HG02840 (cell line): ENCODE data around the gene APOL4.
"Not testable (repeated sequence)": the region's sequence is repeated elsewhere in the genome, so short reads cannot be mapped to it uniquely, and the experiment has no call there.

Experiments used
- ATAC-seq: cut with Tn5 transposase; IDR thresholded peaks from one replicate; pipeline ENCODE4 v1.9.1; 2021; ENCODE audit warnings: mild to moderate bottlenecking, moderate library complexity, moderate number of reproducible peaks; ENCODE audit not compliant: unreplicated experiment, low FRiP score

The APOL4 gene, protein sequence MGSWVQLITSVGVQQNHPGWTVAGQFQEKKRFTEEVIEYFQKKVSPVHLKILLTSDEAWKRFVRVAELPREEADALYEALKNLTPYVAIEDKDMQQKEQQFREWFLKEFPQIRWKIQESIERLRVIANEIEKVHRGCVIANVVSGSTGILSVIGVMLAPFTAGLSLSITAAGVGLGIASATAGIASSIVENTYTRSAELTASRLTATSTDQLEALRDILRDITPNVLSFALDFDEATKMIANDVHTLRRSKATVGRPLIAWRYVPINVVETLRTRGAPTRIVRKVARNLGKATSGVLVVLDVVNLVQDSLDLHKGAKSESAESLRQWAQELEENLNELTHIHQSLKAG

GRCh38 chr22:36201630-36202319 lies at the start of gene APOL4:
Gene APOL4, minus strand, starts transcription at chr22:36201809. Its CDS starts 75 bp downstream, at chr22:36201734.
- no peak for ATAC-seq

- not testable (repeated sequence) for ATAC-seq
These were observed 48.8 kb upstream of the APOL4 start for GRCh38 chr22:36250292-36250960.

GRCh38 chr22:36249160-36249559 lies 47.6 kb upstream of the APOL4 start:
- no peak for ATAC-seq

- ATAC-seq = no peak
These were observed 46.3 kb upstream of the APOL4 start for GRCh38 chr22:36247955-36248354.

DNA sequence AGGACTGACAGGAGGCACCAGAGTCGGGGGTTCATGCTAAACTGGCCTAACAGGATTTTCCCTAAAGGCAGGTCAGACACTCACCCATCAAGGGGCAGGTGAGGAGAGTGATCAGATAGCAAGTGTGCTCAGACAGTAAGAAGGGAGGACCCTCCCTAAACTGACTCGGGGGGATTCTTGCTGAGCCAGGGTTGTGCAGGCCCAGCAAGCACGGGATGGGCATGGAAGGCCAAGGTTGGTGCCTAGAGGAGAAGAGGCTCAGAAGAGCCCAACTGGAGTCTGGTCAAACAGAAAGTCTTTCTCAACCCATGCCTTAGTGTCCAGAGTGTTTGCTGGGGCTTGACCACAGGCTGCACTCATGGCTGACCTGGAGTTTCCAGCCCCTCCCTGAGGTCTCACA lies 45.1 kb upstream of the APOL4 start:
- no peak for ATAC-seq

DNA sequence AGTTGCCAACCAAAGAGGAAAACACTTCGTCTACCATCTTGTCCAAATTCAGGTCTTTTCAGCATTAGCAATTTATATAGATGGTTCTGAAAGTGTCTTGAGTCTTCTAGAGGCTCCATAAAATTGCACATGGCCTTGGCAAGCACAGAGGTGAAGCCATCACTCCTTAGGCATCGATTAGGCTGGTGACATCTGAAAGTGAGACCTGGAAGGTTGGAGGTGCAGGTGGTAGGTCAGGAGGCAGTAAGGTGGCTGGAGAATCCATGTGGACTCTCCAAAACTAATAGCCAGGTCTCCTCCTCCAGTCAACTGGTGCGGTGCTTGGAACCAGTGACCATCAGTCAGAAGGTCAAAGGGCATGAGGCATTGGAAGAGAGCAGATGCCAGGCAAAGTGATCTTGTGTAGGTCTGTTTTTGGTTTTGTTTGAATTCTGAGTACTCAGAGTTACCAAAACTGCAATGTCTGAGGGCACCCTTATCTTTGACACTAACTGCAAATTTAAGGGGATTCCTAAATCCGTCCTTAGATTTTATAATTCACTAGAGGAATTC lies 44.3 kb upstream of the APOL4 start:
- no peak for ATAC-seq

DNA sequence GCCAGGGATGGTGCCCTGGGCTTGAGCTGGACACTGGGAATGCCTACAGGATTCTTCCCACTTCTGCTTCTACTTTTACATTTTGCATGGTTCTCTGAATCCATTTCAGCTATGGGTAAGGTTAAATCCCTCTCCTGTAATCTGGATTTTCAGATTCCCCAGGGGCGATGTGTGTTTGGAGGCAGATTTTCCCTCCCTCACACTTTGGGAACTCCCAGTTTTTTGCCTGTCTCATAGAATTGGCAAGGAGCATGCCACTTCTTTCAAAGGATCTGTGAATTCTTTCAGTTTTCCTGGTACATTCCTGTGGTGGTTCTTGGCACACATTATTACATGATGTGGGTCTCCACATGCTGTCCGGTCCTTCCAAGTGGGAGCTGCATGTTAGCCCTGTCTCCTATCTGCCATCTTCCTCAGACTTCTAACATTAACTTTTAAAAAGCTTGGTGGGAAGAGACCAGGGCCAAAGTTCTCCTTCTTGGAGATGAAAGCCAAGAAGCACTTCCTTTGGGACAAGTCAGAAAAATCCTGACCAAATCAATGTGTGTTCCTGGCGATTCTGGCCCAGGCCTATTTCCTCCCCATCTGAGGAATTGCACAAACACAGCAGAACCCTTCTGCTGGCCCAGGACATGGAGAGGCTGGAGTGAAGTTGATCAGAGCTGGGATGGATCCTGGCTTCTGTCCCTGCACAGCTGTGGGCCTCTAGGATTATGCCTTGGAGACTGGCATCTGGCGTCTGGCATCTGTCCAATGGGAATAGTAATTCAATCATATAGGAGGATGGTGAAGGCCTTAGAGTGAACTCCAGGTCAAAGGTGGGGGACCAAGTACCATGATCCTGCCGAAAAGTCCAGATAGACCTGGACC lies 43.1 kb upstream of the APOL4 start:
- ATAC-seq = no peak

DNA sequence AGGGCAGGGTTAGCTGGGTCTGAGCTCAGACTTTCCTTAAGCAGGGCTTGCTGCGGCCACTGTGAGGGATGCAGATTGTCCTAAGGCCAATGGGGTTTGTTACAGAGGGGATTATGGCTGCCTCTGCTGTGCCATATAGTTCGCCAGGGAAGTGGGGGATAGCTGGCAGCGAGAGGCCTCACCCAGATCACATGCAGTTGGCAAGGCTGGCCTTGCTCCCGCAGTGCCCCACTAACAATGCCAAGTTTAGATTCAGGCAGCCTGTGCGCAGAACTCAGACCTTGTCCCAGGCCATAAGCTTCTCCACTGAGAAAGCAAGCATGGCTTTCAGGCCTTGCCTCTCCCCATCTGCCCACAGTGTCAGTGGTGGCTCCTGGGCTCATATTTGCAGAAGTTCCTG lies 42.4 kb upstream of the APOL4 start:
- no peak for ATAC-seq

DNA sequence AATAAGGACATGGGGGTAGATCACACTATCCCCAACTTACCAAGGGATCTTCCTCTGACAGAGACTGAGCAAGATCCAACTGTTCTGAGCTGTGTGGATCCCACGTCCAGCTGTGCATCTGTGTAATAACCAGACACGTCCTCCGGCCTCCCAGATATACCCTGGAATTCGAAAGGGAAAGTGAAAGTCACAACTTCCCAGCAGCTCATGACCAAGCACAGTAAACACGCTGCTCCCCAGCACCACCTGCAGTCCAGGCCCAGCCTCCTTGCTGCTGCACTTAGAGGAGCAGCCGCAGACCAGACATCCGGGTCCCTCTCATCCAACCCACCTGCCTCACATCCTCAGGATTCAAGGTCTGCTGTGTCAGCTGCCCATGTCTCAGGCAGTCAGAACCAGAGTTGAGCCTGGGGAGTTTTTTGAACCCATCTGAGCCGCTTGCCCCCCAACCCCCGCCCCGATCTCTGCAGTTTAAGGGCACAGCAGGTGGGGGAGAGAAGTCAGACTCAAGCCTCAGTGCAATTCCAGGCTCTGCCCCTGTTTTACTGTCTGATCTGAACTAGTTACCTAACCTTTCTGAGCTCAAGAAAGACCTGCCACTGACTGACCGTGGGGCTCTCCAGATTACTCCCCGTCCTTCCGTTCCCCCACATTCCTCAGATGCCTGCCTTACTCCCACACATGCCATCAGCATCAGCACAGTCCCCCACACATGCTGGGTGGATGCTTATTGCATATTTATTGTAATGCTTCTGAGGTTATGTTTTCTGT lies 38.0 kb upstream of the APOL4 start, which contains the start of gene APOL2:
APOL2 (minus strand) TSS at position 127 of the 771 bp plus-strand sequence. CDS start 6,365 bp downstream, outside the sequence.
- peak; percentile 74 for ATAC-seq

- ATAC-seq = no peak
These were observed 37.5 kb upstream of the APOL4 start for GRCh38 chr22:36239150-36239400.

- ATAC-seq = no peak
These were observed 37.0 kb upstream of the APOL4 start for GRCh38 chr22:36238373-36239149.

GRCh38 chr22:36237462-36238372 lies 36.1 kb upstream of the APOL4 start:
- ATAC-seq = no peak

DNA sequence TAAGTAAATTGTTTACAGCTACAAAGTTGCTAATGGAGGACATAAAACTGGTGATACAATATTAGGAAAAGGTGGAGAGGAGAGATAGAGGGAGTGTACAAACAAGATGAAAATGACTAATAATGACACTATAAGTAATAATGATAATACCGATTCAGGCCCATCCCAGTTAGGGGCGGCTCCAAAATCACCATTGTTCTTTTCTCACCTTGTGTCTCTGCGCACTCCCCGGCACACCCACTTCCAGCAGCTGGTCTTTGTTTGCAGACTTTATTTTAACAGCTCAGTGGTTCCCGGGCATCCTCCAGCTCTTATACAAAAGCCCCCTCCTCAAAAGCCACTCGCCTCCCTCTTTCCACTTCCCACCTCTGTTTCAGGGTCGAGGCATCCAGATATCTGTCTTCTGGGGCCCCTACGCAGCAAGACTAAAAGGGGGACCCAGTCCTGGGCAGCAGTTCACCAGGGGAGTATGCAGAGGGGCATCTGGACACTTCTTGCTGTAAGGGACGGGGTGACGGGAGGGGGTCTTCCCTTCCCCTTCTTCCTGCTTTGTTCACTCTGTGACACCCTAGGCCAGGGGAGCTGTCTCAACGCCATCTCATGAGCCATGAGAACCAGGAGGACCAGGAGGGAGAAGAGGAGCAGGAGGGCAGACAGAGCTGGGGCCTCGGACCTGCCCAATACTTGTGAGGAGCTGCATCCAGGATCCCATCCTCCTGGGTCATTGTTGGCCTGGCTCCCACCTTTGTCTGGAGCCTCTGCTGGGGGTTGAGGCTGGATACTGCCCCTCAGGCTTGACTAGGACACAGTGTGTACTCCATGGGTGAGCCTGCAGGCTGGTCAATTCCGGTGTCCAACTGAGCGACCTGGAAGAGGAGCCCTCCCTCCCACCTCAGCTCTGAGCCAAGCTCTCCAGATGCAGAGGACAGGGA lies 35.0 kb upstream of the APOL4 start:
- ATAC-seq = no peak

GRCh38 chr22:36235585-36235984 lies 34.0 kb upstream of the APOL4 start:
- no peak for ATAC-seq

DNA sequence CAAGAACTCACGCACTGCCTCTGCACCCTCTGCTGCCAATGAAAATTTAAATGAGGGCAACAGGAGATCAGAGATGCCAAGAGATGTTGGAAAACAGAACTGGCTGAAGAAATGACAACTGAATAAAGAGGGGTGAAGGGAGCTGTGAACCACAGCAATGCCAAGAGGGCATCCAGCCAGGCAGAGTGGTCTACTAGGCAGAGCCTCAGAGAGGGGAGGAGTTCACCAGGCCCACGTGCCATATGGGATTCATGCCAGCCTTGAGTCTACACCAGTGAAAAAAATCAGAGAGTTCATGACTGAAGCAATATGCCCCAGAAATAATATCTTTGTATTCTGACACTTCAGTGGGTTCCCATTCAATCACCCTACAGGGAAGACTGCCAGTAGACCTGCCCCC lies 33.3 kb upstream of the APOL4 start:
- no peak for ATAC-seq

- ATAC-seq = no peak
These were observed 32.6 kb upstream of the APOL4 start for GRCh38 chr22:36234213-36234612.

GRCh38 chr22:36233796-36234195 lies 32.2 kb upstream of the APOL4 start:
- ATAC-seq = no peak
